ENCODE results near the gene MLYCD. TPM values are rescaled to one million over a fixed set of nuclear protein-coding genes. Genes with fewer than 3 reads are reported as not detected.
A peak's percentile ranks its signal among the peaks of the same experiment; 100 is the strongest.

The MLYCD gene
- polyA plus RNA-seq, 1 donor, result 5.3 TPM

DNA sequence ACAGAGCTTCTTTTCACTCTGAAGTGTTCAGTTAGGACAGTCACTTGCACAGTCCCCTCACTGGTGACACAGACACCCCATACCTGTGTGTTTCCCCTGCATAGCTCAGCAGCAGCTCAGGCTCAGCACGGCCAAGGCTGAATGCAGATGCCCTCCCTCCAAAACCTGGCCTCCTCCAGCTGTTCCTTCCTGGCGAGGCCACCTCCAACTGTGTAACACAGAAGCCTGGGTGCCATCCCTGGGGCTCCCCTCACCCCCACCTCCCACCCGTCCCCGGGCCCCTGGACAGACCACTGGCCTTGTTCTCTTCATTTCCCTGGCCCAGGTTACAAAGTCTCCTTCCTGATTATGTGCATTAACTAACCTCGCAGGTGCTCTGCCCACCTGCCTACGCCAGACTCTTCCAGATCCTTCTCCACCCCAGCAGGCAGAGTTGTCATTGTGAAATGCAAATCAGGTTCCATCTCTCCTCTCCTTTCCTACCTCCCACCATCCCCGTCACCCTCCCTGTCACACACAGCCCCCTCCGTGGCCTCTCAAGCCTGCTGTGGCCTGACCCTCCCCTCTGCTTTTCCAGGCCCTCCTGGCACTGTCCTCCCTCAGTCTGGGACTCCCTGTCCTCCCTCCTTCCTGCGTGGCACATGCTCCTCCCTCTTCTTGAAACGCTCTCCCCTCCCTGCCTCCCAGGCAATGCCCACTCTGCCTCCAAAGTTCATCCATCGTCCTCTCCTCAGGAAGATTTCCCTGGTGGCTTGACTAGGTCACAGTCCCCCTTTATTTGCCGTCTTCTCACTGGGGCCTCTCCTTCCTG is 26.4 kb downstream of the MLYCD start:
- no peak for DNase-seq

DNA sequence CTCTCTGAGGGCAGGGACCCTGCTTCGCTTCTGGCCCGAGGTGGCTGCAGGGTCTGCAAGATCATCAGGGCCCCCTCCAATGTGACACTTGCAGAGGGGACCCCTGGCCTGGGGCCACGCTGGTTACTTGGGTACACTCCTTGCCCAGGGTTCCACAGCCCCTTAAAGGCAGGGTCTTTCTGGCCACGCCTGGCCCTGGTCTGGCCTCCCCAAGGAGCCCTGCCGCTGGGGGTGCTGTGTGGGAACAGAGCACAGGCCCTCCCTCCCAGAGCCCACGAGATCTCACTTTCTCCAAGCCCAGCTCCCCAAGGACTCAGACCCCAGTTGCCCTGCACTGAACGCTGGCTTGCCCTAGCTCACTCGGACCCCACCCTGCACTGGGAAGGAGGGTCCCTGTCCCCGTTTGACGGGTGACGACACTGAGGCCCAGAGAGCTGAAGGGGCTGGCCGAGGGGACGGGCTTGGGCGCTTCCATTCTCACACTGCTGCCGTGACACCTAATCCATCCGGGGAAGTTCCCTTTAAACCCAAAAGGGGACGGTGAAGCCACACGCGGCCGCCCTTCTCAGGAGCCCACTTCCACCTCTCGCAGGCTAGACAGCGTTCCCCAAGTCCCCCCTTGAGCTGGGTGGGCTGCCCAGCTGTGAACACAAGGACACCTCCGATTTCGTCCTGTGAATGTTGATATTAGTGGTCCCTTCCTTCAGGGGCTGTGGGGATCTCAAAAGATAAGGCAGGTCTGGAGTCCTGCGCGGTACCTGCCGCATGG is 27.2 kb downstream of the MLYCD start:
- no peak for DNase-seq

DNA sequence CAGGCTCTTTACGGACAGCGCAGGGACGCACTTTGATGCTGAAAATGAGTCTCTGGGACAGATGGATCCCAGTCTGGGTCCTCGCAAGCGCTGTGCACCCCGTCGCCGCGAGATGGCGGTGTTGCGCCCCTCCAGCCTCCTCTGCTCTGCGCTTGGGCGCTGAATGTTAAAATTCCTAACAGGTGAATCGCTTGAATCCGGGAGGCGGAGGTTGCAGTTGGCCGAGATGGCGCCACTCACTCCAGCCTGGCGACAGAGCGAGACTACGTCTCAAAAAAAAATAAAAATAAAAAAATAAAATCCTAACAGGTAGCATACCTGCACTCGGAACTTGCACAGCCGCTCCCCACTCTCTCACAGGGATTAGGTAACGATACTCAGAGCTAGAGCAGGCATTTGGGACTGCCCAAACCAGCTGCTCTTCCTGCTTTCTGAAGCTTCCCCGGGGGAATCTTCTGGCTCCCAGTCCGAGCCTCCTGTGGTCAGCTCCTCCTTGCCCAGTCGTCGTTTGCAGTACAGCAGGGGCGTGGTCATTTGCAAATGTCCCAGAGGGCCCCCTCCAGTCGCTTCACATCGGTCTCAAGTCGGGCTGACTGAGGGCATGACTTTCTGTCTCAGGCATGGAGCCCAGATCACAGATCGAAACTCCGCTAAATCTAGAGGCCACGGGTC is 27.9 kb downstream of the MLYCD start:
- peak; percentile 68 for DNase-seq

DNA sequence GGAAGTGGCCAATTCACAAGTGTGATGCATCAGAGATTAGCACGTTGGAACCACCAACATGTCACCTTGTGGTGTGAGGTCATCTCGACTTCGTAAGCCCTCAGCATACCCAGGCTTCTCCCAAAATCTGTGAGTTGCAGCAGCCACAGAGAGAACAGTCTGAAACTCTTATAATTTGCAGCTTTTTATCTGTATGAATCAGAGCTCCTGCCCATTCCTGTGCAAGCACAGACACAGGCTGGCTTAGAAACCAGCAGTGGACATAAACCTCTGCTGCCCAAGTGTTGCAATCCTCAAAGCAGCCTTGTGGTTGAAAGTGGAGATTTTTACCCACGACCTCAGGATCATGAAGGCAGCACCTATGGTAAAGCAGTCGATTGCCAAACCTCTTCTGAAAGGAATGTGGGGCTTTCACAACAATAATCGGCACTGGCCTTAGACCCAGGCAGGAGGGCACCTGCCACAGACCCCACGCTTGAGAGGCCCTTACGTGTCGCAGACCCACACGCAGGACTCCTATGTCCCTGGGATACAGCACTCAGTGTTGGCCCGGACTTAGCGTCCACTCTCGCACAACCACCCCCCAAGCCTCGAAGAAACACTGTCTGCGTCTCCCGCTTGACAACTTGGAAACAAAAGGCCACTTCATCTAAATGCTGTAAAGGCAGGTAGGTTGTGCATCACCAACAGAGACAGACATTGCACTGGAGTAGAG is 29.6 kb downstream of the MLYCD start:
- no peak for DNase-seq

DNA sequence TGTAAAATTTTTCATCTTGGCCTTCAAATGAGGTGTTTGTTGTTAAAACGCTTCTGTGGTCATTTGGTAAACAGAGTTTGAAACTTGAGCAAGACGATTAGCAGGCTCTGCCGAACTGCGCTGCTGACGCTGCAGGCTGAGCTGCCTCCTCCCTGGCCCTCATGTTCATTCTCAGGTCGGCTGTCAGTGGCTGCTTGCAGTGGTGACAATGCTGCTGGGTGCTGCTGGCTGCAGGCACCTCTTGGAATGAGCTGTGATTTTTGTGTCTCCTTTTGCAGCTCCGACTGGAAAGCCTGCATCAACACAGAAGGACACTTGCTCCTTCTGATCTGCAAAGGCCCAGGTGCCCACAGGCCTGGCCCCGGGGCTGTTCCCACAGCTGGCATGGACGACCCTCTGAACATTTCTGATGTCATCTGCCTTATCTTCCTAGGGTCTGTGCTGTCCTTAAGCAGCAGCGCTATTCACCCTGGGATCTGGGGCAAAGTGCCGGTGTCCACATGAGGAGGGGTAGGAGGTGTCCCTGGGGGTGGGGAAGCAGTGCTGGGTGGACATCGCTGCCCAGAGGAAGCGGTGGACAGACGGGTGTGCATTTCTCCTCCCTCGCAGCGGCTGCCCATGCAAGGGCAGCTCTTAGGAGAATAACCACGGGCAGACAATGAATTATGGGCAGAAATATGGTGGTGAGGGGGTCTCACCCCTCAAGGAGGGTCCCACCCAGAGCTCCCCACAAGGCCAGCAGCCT is 31.1 kb downstream of the MLYCD start:
- DNase-seq, result no peak

GRCh38 chr16:83930730-83931500 is 32.0 kb downstream of the MLYCD start:
- no peak for DNase-seq

GRCh38 chr16:83931556-83931955 is 32.6 kb downstream of the MLYCD start:
- DNase-seq, result no peak

- DNase-seq, result no peak
These were observed 33.4 kb downstream of the MLYCD start for GRCh38 chr16:83932304-83932703.

GRCh38 chr16:83932955-83933673 is 34.2 kb downstream of the MLYCD start:
- no peak for DNase-seq

GRCh38 chr16:83933885-83934683 is 35.2 kb downstream of the MLYCD start:
- DNase-seq, result no peak

- no peak for DNase-seq
These were observed 35.7 kb downstream of the MLYCD start for GRCh38 chr16:83934684-83934977.

GRCh38 chr16:83935005-83935857 is 36.3 kb downstream of the MLYCD start:
- no peak for DNase-seq

DNA sequence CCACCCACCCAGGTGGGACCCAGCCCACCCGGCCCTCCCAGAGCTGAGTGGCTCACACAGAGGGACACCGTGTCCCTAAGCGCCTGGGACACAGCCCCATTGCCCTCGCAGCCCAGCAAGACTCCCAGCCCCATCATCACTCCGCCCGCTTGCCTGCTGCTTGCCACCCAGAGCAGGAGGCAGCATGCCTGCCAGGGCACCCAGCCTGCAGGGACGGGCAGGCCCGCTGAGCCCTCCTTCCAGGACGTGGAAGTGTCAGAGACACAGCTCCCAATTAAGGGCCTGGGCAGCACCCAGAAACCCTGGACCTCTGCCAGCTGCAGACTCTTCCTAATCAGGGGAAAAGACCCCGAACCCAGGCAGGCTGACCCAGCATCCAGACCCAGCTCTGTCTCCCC is 36.9 kb downstream of the MLYCD start:
- DNase-seq, result no peak

GRCh38 chr16:83936581-83937165 is 37.8 kb downstream of the MLYCD start:
- no peak for DNase-seq

DNA sequence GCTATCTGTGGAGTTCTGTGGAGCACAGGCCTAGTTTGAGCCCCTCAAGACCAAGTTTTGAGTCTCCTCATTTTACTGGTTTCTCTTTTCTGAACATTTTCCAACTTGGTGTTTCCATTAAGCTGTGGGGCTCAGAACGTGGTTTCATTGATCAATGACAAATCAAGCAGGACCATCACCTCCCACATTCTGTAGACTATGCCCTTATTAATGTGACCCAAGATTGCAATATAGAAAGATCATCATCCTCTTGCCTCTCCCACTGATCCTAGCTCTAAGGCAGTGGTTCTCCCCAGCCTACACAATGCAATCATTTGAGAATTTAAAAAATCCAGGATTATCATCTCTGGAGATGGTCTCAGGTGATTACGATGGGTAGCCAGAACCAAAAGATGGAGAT is 38.4 kb downstream of the MLYCD start:
- DNase-seq, result no peak

- no peak for DNase-seq
These were observed 39.3 kb downstream of the MLYCD start for GRCh38 chr16:83937922-83938885.

Measured in left kidney (tissue), 2 donors.